Ureter (tissue), 1 donor: Measurements from ENCODE around the gene EID3. TPM values are rescaled to one million over a fixed set of nuclear protein-coding genes. Genes with fewer than 3 reads are reported as not detected.
"Not testable (repeated sequence)": the region's sequence is repeated elsewhere in the genome, so short reads cannot be mapped to it uniquely, and the experiment has no call there.

ENCODE experiments used
- DNase-seq: peaks from one replicate; pipeline ENCODE4 v3.0.0-alpha.2; 2020; ENCODE audit warnings: low spot score
- total RNA-seq: library from RNA; stranded (reverse); gene quantifications from one replicate; pipeline ENCODE4 v1.2.4, GENCODE V29; 2023
- donor health status: DM: yes; HTN: yes; CAD: no.

Gene EID3
- 4.7 TPM for total RNA-seq

GRCh38 chr12:104303538-104304151 lies at the start of gene EID3:
TSS of gene EID3 (plus strand) at chr12:104303739. CDS start at chr12:104303935, 196 bp downstream.
- peak; percentile 89 for DNase-seq

GRCh38 chr12:104257913-104258472 lies 45.5 kb upstream of the EID3 start:
- no peak for DNase-seq

GRCh38 chr12:104258476-104259067 lies 45.0 kb upstream of the EID3 start:
- no peak for DNase-seq

- no peak for DNase-seq
Observed at GRCh38 chr12:104263026-104263425, 40.5 kb upstream of the EID3 start.

GRCh38 chr12:104263580-104264358 lies 39.8 kb upstream of the EID3 start:
- no peak for DNase-seq

- not testable (repeated sequence) for DNase-seq
Observed at GRCh38 chr12:104265436-104265835, 38.1 kb upstream of the EID3 start.

- DNase-seq: no peak
Observed at GRCh38 chr12:104272938-104273337, 30.6 kb upstream of the EID3 start.

- DNase-seq: no peak
Observed at GRCh38 chr12:104273503-104273902, 30.0 kb upstream of the EID3 start.

- DNase-seq: no peak
Observed at GRCh38 chr12:104274811-104275210, 28.7 kb upstream of the EID3 start.

GRCh38 chr12:104275689-104276088 lies 27.9 kb upstream of the EID3 start:
- no peak for DNase-seq

- no peak for DNase-seq
Observed at GRCh38 chr12:104276273-104277131, 27.0 kb upstream of the EID3 start.

- no peak for DNase-seq
Observed at GRCh38 chr12:104279164-104279563, 24.4 kb upstream of the EID3 start.

GRCh38 chr12:104280111-104280510 lies 23.4 kb upstream of the EID3 start:
- no peak for DNase-seq

GRCh38 chr12:104280717-104281458 lies 22.7 kb upstream of the EID3 start:
- no peak for DNase-seq

- DNase-seq: no peak
Observed at GRCh38 chr12:104281636-104282035, 21.9 kb upstream of the EID3 start.

GRCh38 chr12:104282109-104282508 lies 21.4 kb upstream of the EID3 start:
- no peak for DNase-seq

- DNase-seq: no peak
Observed at GRCh38 chr12:104285740-104286515, 17.6 kb upstream of the EID3 start.

- DNase-seq: peak; percentile 95
Observed at GRCh38 chr12:104286516-104287482, 16.7 kb upstream of the EID3 start.
